B cell (primary cell): ENCODE measurements around the gene DTNBP1.

Experiments
- EZH2 ChIP-seq: IDR thresholded peaks from 2 replicates; pipeline ENCODE4 v1.6.1; 2012; ENCODE audit warnings: borderline replicate concordance, low read depth, mild to moderate bottlenecking, moderate library complexity, low read length; ENCODE audit not compliant: insufficient read depth, poor library complexity, severe bottlenecking
- TF ChIP-seq, protein P1 (sequence below): fragments of 200-600 bp; IDR thresholded peaks from one replicate; pipeline ENCODE4 v1.8.0; 2022; ENCODE audit warnings: antibody characterized with exemption, mild to moderate bottlenecking

DNA sequence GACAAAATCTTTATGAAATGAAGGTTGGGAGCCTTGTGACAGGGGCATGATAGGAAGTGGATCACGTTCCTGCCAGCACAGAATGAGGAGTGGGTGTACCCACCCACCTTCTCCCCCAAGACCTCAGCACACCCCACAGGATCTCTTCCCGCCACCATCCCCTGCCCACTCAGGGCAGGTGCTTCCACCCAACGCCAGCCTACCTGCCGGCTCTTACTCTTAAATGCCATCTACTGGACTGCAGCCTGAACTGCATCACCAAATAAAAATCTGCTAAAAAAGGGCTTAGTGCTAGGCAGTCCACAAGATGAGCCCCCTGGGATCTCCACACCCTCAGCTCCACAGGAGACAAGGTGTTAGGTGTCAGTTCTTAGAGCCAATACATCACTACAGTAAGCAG is 20.6 kb downstream of the DTNBP1 start:
- no peak for TF ChIP-seq EZH2
- TF ChIP-seq, protein P1, sequence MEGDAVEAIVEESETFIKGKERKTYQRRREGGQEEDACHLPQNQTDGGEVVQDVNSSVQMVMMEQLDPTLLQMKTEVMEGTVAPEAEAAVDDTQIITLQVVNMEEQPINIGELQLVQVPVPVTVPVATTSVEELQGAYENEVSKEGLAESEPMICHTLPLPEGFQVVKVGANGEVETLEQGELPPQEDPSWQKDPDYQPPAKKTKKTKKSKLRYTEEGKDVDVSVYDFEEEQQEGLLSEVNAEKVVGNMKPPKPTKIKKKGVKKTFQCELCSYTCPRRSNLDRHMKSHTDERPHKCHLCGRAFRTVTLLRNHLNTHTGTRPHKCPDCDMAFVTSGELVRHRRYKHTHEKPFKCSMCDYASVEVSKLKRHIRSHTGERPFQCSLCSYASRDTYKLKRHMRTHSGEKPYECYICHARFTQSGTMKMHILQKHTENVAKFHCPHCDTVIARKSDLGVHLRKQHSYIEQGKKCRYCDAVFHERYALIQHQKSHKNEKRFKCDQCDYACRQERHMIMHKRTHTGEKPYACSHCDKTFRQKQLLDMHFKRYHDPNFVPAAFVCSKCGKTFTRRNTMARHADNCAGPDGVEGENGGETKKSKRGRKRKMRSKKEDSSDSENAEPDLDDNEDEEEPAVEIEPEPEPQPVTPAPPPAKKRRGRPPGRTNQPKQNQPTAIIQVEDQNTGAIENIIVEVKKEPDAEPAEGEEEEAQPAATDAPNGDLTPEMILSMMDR: peak; percentile 27
